Skeletal muscle satellite cell (primary cell): Measurements from ENCODE around the gene CASQ1.

Source experiments
- H3K27me3 ChIP-seq: 2 replicates; pipeline ENCODE4 v1.7.0; 2013; ENCODE audit warnings: low read length; ENCODE audit not compliant: control insufficient read depth, insufficient read depth
- H3K36me3 ChIP-seq: 2 replicates; pipeline ENCODE4 v1.7.0; 2013; ENCODE audit warnings: mild to moderate bottlenecking, control low read depth, low read length; ENCODE audit not compliant: insufficient read depth
- H3K4me1 ChIP-seq: 2 replicates; pipeline ENCODE4 v1.7.0; 2013; ENCODE audit warnings: low read length; ENCODE audit not compliant: control insufficient read depth, insufficient read depth
- H3K4me2 ChIP-seq: 2 replicates; pipeline ENCODE4 v1.7.0; 2013; ENCODE audit warnings: mild to moderate bottlenecking, low read length
- H3K4me3 ChIP-seq: 2 replicates; pipeline ENCODE4 v1.7.0; 2013; ENCODE audit warnings: low read length
- H3K9ac ChIP-seq: 2 replicates; pipeline ENCODE4 v1.7.0; 2013; ENCODE audit warnings: mild to moderate bottlenecking, low read depth, low read length, moderate library complexity
- H3K9me3 ChIP-seq: replicated peaks from 2 replicates; pipeline ENCODE4 v1.7.0; 2013; ENCODE audit warnings: mild to moderate bottlenecking, control low read depth, low read length

CASQ1 gene

DNA sequence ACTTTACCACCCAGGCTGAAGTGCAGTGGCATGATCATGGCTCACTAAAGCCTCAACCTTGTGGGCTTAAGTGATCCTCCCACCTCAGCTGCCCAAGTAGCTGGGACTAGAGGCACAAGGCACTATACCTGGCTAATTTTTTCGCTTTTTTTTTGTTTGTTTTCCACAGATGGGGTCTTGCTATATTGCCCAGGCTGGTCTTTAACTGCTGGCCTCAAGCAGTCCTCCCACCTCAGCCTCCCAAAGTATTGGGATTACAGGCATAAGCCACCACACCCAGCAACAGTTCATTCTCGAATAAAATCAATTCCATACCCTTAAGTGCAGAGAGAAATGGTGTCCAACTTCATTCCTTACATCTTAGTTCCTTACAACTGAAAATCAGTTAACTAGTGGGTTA lies 47.2 kb downstream of the CASQ1 start:
- Histone ChIP-seq H3K36me3 (peaks cover 71% of the 10 kb centered on the region), H3K4me1 (no peaks in the 10 kb centered on the region), H3K9ac (no peak overlapping the region)

DNA sequence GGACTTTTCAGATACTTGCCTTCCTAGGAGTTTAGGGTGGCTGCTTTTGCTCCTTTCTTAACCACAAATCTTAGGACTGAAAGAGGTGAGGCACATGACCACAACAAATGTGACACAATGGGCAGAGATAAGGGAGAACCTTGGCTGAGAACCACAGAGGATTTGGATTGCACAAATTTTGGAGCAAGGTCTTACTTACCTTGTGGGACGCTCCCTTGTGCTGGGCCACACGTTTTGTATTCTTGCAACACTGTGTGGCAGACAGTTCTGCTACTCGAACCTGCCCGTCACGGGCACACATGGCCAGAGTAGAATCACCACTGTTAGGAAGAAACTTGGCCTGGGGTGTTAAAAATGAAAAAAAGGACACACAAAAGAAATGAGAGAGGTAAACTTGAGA lies 48.0 kb downstream of the CASQ1 start:
- Histone ChIP-seq H3K9ac (no peak overlapping the region), H3K9me3 (no peaks in the 10 kb centered on the region), H3K4me2 (no peak overlapping the region), H3K4me3 (no peak overlapping the region), H3K4me1 (no peaks in the 10 kb centered on the region), H3K36me3 (peaks cover 70% of the 10 kb centered on the region), H3K27me3 (no peaks in the 10 kb centered on the region)

More for the DNA sequence above, 47.2 kb downstream of the CASQ1 start:
- H3K27me3 ChIP-seq, result no peaks in the 10 kb centered on the region
- no peak overlapping the region for H3K4me2 ChIP-seq
- H3K9me3 ChIP-seq, result no peaks in the 10 kb centered on the region
- no peak overlapping the region for H3K4me3 ChIP-seq

DNA sequence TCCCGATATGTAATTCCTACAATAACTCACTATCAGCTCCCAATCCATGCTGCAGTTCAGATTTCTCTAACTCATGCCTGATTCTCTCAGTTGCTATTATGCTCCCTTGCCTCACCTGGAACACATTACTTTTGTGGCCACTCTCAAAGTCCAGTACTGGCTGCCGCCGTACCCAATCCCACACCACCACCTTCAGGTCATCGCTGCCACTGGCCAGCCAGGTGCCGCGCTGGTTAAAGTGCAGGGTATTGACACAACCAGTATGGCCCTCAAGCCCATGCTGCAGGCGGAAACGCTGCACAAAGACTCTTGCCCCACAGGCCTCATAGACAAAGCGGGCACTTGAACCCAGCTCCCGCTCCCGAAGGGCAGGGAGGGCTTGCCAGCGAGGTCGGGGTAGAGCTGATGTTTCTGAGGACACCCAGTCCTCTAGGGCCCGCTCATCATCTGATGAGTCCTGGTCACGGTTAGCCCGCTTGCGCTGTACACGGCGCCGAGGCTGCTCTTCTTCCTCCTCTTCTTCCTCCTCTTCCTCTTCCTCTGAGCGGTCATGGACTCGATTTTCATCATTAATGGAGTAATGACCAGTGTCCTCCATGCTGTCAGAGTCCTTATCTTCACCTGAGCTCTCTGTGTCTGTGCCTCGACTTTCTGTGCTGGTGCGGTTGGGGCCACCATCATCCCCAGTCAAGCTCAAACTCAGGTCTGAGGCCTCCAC lies 49.4 kb downstream of the CASQ1 start:
- Histone ChIP-seq H3K4me3 (no peak overlapping the region), H3K4me2 (no peak overlapping the region), H3K36me3 (peaks cover 72% of the 10 kb centered on the region), H3K27me3 (no peaks in the 10 kb centered on the region), H3K4me1 (peaks cover 6% of the 10 kb centered on the region), H3K9ac (no peak overlapping the region), H3K9me3 (no peaks in the 10 kb centered on the region)

DNA sequence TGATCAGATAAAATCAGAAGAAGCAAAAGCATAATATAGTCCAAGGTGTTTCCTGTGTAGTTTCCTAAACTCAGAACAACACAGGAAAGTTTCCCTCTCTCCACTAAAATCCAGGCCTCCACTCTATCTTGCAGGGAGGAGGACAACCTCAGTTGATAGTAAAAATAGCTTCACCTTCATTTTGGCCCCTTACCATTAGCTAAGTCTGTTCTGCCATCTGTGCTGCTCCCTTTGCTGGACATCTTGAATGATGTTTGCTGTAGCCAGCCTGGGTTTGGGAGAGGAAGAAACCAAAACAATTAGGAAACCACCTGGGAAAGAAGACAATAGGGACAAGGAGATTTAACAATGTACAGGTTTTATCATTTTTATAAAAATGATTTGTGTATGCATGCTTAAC lies 53.4 kb downstream of the CASQ1 start:
- H3K27me3 ChIP-seq, result no peaks in the 10 kb centered on the region
- no peak overlapping the region for H3K9ac ChIP-seq
- H3K4me2 ChIP-seq, result no peak overlapping the region
- H3K4me3 ChIP-seq, result no peak overlapping the region
- no peaks in the 10 kb centered on the region for H3K9me3 ChIP-seq
- peaks cover 22% of the 10 kb centered on the region for H3K4me1 ChIP-seq
- peaks cover 35% of the 10 kb centered on the region for H3K36me3 ChIP-seq

DNA sequence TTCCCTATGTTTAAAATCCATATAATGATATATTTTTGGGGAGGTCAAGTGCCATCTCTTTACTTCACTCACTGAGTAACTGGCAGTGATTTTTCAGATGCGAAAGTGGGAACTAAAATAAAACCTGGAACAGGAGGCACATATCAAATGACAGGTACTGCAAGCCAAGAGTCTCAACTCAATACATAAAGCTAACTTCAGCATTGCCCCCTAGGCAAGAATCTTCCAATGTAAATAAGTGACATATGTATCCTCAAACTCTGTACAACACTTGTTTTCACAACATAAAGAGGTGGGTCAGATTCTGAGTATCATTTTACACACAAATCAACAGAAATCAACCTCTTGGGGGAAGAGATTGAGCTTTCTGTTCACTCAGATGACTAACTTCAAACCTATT lies 53.8 kb downstream of the CASQ1 start:
- peaks cover 31% of the 10 kb centered on the region for H3K36me3 ChIP-seq
- no peak overlapping the region for H3K4me3 ChIP-seq
- no peaks in the 10 kb centered on the region for H3K9me3 ChIP-seq
- peaks cover 22% of the 10 kb centered on the region for H3K4me1 ChIP-seq
- no peak overlapping the region for H3K4me2 ChIP-seq
- H3K9ac ChIP-seq, result no peak overlapping the region
- H3K27me3 ChIP-seq, result no peaks in the 10 kb centered on the region

DNA sequence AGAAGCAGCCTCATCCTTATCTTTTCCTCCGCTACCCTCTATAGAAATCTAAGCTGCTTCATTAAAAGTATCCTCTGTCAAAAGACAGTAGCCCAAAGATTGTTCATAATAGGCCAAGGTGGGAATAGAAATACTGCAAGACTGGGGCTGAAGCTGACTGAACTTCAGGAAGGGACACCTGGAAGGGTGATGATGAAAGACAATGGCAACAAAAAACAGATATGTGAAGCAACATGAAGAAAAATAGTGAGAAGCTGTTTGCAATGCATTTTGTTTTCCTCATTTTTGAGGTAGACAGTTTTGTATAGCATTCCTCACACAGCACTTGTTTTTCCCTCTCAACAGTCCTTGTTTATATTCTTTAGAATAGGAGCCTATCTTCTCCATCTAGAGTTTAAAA lies 55.1 kb downstream of the CASQ1 start:
- H3K36me3 ChIP-seq, result peaks cover 19% of the 10 kb centered on the region
- H3K27me3 ChIP-seq, result no peaks in the 10 kb centered on the region
- H3K4me1 ChIP-seq, result peaks cover 31% of the 10 kb centered on the region
- H3K4me2 ChIP-seq, result no peak overlapping the region
- no peak overlapping the region for H3K4me3 ChIP-seq
- no peak overlapping the region for H3K9ac ChIP-seq
- H3K9me3 ChIP-seq, result no peaks in the 10 kb centered on the region

DNA sequence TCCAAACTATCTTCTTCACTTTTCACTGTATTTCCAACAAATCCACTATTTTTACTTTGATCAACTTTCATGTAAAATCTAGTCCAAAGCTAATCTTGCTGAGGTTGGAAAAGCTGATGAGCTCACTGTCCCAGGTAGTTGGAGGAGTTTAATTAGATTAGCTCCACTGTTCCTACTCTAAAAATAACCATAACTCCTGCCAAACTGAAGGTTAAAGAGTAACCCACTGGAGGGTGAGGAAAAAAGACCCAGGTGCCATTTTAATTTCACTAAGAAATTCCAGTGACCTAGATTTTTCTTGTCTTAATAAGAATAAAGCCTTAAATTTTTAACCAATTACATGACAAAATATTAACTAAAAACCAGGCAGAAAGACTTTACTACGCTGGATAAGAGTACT lies 56.7 kb downstream of the CASQ1 start:
- Histone ChIP-seq H3K4me2 (no peak overlapping the region), H3K9ac (no peak overlapping the region), H3K9me3 (no peaks in the 10 kb centered on the region), H3K36me3 (peaks cover 16% of the 10 kb centered on the region), H3K4me3 (no peak overlapping the region), H3K4me1 (peaks cover 37% of the 10 kb centered on the region), H3K27me3 (no peaks in the 10 kb centered on the region)

DNA sequence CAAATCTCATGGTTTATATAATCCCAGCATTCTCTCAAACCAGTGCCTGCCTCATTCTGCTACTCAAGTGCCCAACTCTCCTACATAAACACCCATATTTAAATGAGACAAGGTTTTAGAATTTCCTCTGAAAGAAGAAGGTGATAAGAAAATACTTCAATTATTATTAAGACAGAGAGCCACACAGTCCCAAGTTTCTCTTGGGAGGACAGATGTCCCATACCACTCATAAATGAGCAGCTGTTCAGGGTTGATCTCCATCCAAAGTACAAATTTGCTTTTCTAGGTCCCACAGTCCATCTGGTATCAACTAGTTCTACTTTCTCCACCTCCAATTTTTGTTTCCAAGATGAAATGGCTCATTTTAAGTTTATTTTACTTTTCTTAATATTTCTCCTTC lies 60.6 kb downstream of the CASQ1 start:
- peaks cover 23% of the 10 kb centered on the region for H3K4me1 ChIP-seq
- no peak overlapping the region for H3K4me3 ChIP-seq
- H3K36me3 ChIP-seq, result no peaks in the 10 kb centered on the region
- no peaks in the 10 kb centered on the region for H3K9me3 ChIP-seq
- peak overlapping the region; percentile 63 for H3K4me2 ChIP-seq
- no peaks in the 10 kb centered on the region for H3K27me3 ChIP-seq
- H3K9ac ChIP-seq, result peak overlapping the region; percentile 16
